Cardiac muscle cell (in vitro differentiated cells and primary cell): Measurements from ENCODE around the gene A1BG. TPM values are rescaled to one million over a fixed set of nuclear protein-coding genes. Genes with fewer than 3 reads are reported as not detected.
A peak's percentile ranks its signal among the peaks of the same experiment; 100 is the strongest.

ENCODE experiments used
- DNase-seq, 2 donors: peaks; one replicate each; pipeline versions ENCODE4 v3.0.0 to v3.0.0-alpha.2; 2010 to 2017; ENCODE audit warnings: low read depth in 1 of 2, low spot score in 1 of 2
- H3K27ac ChIP-seq: fragments of 200-600 bp; sonication (generic); 2 replicates; pipeline ENCODE4 v1.5.1; 2016
- H3K27me3 ChIP-seq: fragments of 200-600 bp; sonication (generic); 2 replicates; pipeline ENCODE4 v1.6.0; 2016; ENCODE audit warnings: control low read depth
- H3K36me3 ChIP-seq: fragments of 200-600 bp; sonication (generic); 2 replicates; pipeline ENCODE4 v1.5.1; 2016; ENCODE audit warnings: control low read depth
- H3K4me1 ChIP-seq: fragments of 200-600 bp; sonication (generic); 2 replicates; pipeline ENCODE4 v1.8.1; 2017; ENCODE audit warnings: low read depth, mild to moderate bottlenecking, mixed run types
- H3K4me3 ChIP-seq: fragments of 200-600 bp; sonication (generic); 2 replicates; pipeline ENCODE4 v1.5.1; 2016; ENCODE audit warnings: mild to moderate bottlenecking
- H3K9me3 ChIP-seq: fragments of 200-600 bp; sonication (generic); 2 replicates; pipeline ENCODE4 v1.5.1; 2017; ENCODE audit warnings: low read depth, mild to moderate bottlenecking, control low read depth
- CTCF ChIP-seq: IDR thresholded peaks from 2 replicates; pipeline ENCODE4 v1.5.1; 2012; ENCODE audit warnings: low read depth, mild to moderate bottlenecking, low read length
- polyA plus RNA-seq: library from polyadenylated mRNA; unstranded; fragments of >200 nt; fragmentation: Nextera tagmentation; extraction: Ambion mirVana; gene quantifications from 2 replicates; pipeline ENCODE4 v1.2.1, GENCODE V29; 2016
- total RNA-seq: library from RNA; depleted of rRNA; stranded (reverse); fragments of >200 nt; gene quantifications from 2 replicates; pipeline ENCODE4 v1.2.3, GENCODE V29; 2016

The A1BG gene, protein sequence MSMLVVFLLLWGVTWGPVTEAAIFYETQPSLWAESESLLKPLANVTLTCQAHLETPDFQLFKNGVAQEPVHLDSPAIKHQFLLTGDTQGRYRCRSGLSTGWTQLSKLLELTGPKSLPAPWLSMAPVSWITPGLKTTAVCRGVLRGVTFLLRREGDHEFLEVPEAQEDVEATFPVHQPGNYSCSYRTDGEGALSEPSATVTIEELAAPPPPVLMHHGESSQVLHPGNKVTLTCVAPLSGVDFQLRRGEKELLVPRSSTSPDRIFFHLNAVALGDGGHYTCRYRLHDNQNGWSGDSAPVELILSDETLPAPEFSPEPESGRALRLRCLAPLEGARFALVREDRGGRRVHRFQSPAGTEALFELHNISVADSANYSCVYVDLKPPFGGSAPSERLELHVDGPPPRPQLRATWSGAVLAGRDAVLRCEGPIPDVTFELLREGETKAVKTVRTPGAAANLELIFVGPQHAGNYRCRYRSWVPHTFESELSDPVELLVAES
- total RNA-seq (75.0 and 138 TPM in 2 replicates), polyA plus RNA-seq (45.9 and 56.5 TPM in 2 replicates)

DNA sequence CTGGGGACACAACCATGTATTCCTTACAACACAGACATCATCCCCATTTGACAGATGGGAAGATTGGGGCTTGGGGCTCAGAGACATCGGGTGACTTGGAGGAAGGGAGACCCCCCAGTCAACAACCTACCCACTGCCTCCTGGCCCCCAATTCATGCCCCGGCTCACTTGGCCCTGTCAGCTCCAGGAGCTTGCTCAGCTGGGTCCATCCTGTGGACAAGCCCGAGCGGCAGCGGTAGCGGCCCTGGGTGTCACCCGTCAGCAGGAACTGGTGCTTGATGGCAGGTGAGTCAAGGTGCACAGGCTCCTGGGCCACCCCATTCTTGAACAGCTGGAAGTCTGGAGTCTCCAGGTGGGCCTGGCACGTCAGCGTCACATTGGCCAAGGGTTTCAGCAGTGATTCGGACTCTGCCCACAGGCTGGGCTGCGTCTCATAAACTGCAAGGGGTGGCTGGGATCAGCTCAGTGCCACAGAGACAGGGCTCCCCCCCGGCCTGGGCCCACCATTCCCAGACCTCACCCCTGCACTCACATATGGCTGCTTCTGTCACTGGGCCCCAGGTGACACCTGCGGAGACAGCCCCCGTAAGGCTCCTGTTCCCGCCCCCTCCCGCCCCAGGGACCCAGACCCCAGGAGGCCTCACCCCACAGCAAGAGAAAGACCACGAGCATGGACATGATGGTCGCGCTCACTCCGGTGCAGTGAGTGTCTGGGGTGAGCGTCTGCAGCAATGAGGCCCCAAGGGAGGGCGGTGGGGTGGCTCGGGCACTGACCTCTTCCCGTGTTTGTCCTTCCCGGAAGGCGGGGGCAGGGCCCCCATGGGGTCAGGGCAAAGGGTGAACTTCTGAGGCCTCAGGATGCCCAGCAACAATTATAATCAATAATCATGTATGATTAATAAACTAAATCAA is at the start of gene A1BG:
Gene A1BG, minus strand, starts transcription at position 733 of the 912 bp plus-strand sequence. Its CDS starts 55 bp downstream, at position 678.
- Histone ChIP-seq H3K36me3 (no peaks in the 10 kb centered on the region), H3K4me1 (no peaks in the 10 kb centered on the region), H3K27ac (no peak within 1 kb of the TSS), H3K4me3 (no peak within 1 kb of the TSS), H3K9me3 (no peaks in the 10 kb centered on the region), H3K27me3 (no peaks in the 10 kb centered on the region)
- DNase-seq = no peak
- no peak for TF ChIP-seq CTCF

GRCh38 chr19:58401840-58402421 is 48.6 kb upstream of the A1BG start:
- DNase-seq = no peak
- Histone ChIP-seq H3K4me1 (peaks cover 6% of the 10 kb centered on the region), H3K27me3 (peaks cover 2% of the 10 kb centered on the region), H3K36me3 (no peaks in the 10 kb centered on the region), H3K4me3 (peak overlapping the region; percentile 83), H3K27ac (no peak overlapping the region), H3K9me3 (no peaks in the 10 kb centered on the region)
- TF ChIP-seq CTCF = no peak

GRCh38 chr19:58400916-58401839 is 47.9 kb upstream of the A1BG start:
- Histone ChIP-seq H3K4me3 (peak overlapping the region; percentile 83), H3K27me3 (peaks cover 7% of the 10 kb centered on the region), H3K9me3 (no peaks in the 10 kb centered on the region), H3K27ac (peak overlapping the region; percentile 57), H3K36me3 (no peaks in the 10 kb centered on the region), H3K4me1 (peaks cover 6% of the 10 kb centered on the region)
- peak; percentile 99 to 100 for DNase-seq
- TF ChIP-seq CTCF = peak; percentile 4

DNA sequence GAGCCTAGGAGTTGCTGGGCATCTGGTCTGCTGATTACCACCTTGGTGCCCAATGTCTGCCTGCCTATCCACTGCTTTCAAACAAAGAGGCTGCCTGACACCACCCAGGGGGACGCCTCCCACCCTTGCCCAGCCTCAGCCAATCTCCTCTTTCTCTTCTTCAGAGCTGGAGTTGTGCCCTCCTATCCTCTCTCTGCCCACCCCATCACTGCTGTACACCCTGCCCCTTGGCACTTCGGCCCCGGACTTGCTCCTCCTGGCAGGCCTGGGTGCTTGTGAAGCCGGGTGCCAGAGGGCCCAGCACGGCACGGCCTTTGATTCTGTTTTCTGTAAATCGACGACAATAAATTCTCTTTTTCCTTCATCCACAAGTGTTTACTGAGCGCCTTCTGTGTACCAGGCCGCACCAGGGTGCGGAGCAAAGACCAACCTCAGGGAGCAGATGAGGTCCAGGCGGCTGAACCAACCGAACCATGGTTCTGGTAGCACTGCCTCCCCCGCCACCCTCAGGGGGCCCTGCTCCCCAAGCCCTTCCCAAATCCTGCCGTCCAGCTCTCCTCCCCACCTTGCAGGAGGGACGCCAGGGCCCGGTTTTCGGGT is 47.1 kb upstream of the A1BG start:
- Histone ChIP-seq H3K4me3 (peak overlapping the region; percentile 35), H3K4me1 (peaks cover 6% of the 10 kb centered on the region), H3K9me3 (no peaks in the 10 kb centered on the region), H3K36me3 (no peaks in the 10 kb centered on the region), H3K27ac (no peak overlapping the region), H3K27me3 (peaks cover 14% of the 10 kb centered on the region)
- no peak for TF ChIP-seq CTCF
- no peak for DNase-seq
